Measurements from ENCODE around the gene ZMYM3. TPM values are rescaled to one million over a fixed set of nuclear protein-coding genes. Genes with fewer than 3 reads are reported as not detected.
"Not testable (repeated sequence)": the region's sequence is repeated elsewhere in the genome, so short reads cannot be mapped to it uniquely, and the experiment has no call there.

ZMYM3 gene
- 78.1 TPM for total RNA-seq (ENCODE audit: unreplicated experiment)
- long read RNA-seq, partial matches to known transcripts = 7 of 10 reads
- long read RNA-seq, other reads (novel, unspliced or antisense) = 3 of 10 reads

- DNase-seq (ENCODE audit: low spot score) = peak; percentile 83
- peak within 1 kb of the TSS; percentile 86 for H3K27ac Mint-ChIP-seq (ENCODE audit: unreplicated experiment)
- H3K9me3 Mint-ChIP-seq (ENCODE audit: unreplicated experiment) = no peaks in the 10 kb centered on the region
- TF ChIP-seq CTCF (IDR thresholded peaks at IDR 0.05; ENCODE audit: unreplicated experiment) = no peak
- peaks cover 16% of the 10 kb centered on the region for H3K4me1 Mint-ChIP-seq (ENCODE audit: unreplicated experiment)
- H3K27me3 Mint-ChIP-seq (ENCODE audit: unreplicated experiment) = peaks cover 4% of the 10 kb centered on the region
- H3K4me3 Mint-ChIP-seq (ENCODE audit: unreplicated experiment) = peak within 1 kb of the TSS; percentile 93
- peaks cover 6% of the 10 kb centered on the region for H3K36me3 Mint-ChIP-seq (ENCODE audit: low read depth, unreplicated experiment)
These were observed at the start of gene ZMYM3 for GRCh38 chrX:71254092-71254963. ZMYM3 (minus strand) TSS chrX:71254140; CDS start chrX:71253255, 885 bp downstream.

GRCh38 chrX:71302461-71303213 is 48.7 kb upstream of the ZMYM3 start:
- no peak for DNase-seq (ENCODE audit: low spot score)
- Mint-ChIP-seq H3K27ac (ENCODE audit: unreplicated experiment) (no peak overlapping the region), H3K4me3 (ENCODE audit: unreplicated experiment) (no peak overlapping the region), H3K27me3 (ENCODE audit: unreplicated experiment) (no peaks in the 10 kb centered on the region), H3K9me3 (ENCODE audit: unreplicated experiment) (no peaks in the 10 kb centered on the region), H3K36me3 (ENCODE audit: low read depth, unreplicated experiment) (peaks cover 22% of the 10 kb centered on the region), H3K4me1 (ENCODE audit: unreplicated experiment) (peaks cover 10% of the 10 kb centered on the region)
- TF ChIP-seq CTCF (IDR thresholded peaks at IDR 0.05; ENCODE audit: unreplicated experiment) = no peak

DNA sequence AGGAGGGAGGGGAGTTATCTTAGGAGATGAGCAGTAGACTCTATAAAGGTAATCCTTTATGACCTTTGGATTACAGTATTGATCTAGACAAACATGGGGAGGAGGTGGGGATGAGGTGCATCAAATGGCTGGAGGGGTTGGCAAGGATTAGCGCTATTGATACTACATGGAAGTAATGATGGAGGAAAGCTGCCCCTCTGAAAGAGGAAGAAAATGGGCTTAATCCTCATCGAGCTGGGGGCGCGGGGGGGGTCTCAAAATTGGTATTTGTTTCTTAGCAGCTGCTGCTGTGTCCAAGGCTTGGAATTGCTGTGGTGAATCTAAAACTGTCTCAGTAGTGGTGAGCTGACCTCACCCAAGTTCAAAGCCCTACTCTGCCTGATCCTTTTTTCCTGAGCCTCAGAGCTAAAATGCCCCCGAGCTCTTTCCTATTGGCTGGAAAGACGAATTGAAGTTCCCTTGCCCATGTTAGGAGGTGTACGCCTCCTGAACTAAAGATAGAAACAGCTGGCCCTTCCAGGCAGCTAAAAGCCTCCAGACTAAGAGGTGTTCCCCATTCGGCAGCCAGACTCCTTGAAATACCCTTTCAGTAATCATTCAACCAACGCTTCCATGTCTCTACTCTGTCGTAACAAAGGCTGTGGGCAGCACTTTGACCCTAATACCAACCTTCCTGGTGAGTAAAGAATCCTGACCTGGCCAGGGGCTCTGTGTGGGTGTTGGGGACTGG is 47.4 kb upstream of the ZMYM3 start, which contains the start of gene ITGB1BP2:
ITGB1BP2 (plus strand) TSS at position 556 of the 730 bp plus-strand sequence; CDS start at position 613, 57 bp downstream.
- Mint-ChIP-seq H3K9me3 (ENCODE audit: unreplicated experiment) (no peaks in the 10 kb centered on the region), H3K4me1 (ENCODE audit: unreplicated experiment) (peaks cover 10% of the 10 kb centered on the region), H3K4me3 (ENCODE audit: unreplicated experiment) (no peak within 1 kb of the TSS), H3K27me3 (ENCODE audit: unreplicated experiment) (peaks cover 1% of the 10 kb centered on the region), H3K27ac (ENCODE audit: unreplicated experiment) (peak within 1 kb of the TSS; percentile 30), H3K36me3 (ENCODE audit: low read depth, unreplicated experiment) (peaks cover 24% of the 10 kb centered on the region)
- DNase-seq (ENCODE audit: low spot score) = no peak
- no peak for TF ChIP-seq CTCF (IDR thresholded peaks at IDR 0.05; ENCODE audit: unreplicated experiment)

DNA sequence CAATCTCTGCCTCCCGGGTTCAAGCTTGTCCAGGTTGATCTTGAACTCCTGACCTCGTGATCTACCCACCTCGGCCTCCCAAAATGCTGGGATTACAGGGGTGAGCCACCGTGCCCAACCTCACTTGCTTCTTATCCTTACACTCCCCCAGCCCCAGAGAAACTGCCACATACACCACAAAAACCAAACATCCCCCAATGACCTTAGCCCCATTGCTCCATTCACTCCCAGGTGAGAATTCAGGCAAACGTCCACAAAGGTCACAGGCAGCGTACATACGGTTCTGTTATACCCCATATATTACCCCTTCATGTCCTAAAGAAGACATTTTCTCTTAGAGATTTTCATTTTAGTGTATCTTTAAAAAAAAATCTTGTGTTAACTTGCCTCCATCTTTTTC is 46.6 kb upstream of the ZMYM3 start:
- not testable (repeated sequence) for DNase-seq (ENCODE audit: low spot score); H3K27ac Mint-ChIP-seq (ENCODE audit: unreplicated experiment); H3K9me3 Mint-ChIP-seq (ENCODE audit: unreplicated experiment); H3K27me3 Mint-ChIP-seq (ENCODE audit: unreplicated experiment); H3K4me3 Mint-ChIP-seq (ENCODE audit: unreplicated experiment)
- Mint-ChIP-seq H3K4me1 (ENCODE audit: unreplicated experiment) (peaks cover 10% of the 10 kb centered on the region), H3K36me3 (ENCODE audit: low read depth, unreplicated experiment) (peaks cover 28% of the 10 kb centered on the region)

DNA sequence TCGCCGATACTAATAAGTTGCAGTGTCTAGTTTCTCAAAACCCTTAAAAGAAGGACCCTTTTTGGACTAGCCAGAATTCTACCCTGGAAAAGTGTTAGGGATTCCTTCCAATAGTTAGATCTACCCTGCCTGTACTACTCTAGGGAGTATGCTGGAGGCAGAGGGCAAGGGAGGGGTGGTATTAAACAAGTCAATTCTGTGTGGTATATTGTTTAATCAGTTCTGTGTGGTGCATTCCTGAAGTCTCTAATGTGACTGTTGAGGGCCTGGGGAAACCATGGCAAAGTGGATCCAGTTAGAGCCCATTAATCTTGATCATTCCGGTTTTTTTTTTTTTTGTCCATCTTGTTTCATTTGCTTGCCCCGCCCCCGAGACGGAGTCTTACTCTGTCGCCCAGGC is 46.1 kb upstream of the ZMYM3 start:
- not testable (repeated sequence) for H3K9me3 Mint-ChIP-seq (ENCODE audit: unreplicated experiment); H3K4me3 Mint-ChIP-seq (ENCODE audit: unreplicated experiment); DNase-seq (ENCODE audit: low spot score); H3K27me3 Mint-ChIP-seq (ENCODE audit: unreplicated experiment); H3K27ac Mint-ChIP-seq (ENCODE audit: unreplicated experiment)
- Mint-ChIP-seq H3K36me3 (ENCODE audit: low read depth, unreplicated experiment) (peaks cover 28% of the 10 kb centered on the region), H3K4me1 (ENCODE audit: unreplicated experiment) (peaks cover 10% of the 10 kb centered on the region)
